Renal cortical epithelial cell (primary cell): ENCODE measurements around the gene PREX1. TPM values are rescaled to one million over a fixed set of nuclear protein-coding genes. Genes with fewer than 3 reads are reported as not detected.

Source experiments
- DNase-seq: peaks from one replicate; pipeline ENCODE4 v3.0.0-alpha.2; 2011; ENCODE audit warnings: low read depth
- total RNA-seq: library from RNA; depleted of rRNA; stranded (reverse); fragments of >200 nt; gene quantifications from 2 replicates; pipeline ENCODE4 v1.2.3, GENCODE V29; 2014

PREX1 gene
- total RNA-seq, 1 donor from 2014 or later: 1.5 TPM

GRCh38 chr20:48703511-48704219, 124.1 kb downstream of the PREX1 start:
- DNase-seq: no peak

- DNase-seq: no peak
Observed at GRCh38 chr20:48703107-48703506, 124.7 kb downstream of the PREX1 start.

- DNase-seq: no peak
Observed at GRCh38 chr20:48702455-48702913, 125.3 kb downstream of the PREX1 start.

GRCh38 chr20:48701702-48702101, 126.1 kb downstream of the PREX1 start:
- DNase-seq: no peak

- no peak for DNase-seq
Observed at GRCh38 chr20:48698507-48699267, 129.1 kb downstream of the PREX1 start.

GRCh38 chr20:48697845-48698491, 129.8 kb downstream of the PREX1 start:
- peak; percentile 79 for DNase-seq

GRCh38 chr20:48696671-48697070, 131.1 kb downstream of the PREX1 start:
- no peak for DNase-seq

DNA sequence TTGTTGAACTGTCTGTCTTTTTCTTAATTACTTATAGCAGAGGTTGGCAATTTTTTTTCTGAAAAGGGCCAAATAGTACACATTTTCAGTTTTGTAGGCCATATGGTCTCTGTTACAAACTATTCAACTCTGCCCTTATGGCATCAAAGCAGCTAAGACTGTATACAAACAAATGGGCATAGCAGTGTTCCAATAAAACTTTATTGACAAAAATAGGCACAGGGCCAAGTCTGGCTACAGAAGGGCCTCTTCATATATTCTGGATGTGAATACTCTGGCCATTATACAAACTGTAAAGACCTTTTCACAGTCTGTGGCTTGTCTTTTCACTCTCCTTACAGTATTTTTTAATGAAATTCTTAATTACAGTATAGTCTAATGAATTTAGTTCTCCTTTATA, 132.1 kb downstream of the PREX1 start:
- DNase-seq: no peak

DNA sequence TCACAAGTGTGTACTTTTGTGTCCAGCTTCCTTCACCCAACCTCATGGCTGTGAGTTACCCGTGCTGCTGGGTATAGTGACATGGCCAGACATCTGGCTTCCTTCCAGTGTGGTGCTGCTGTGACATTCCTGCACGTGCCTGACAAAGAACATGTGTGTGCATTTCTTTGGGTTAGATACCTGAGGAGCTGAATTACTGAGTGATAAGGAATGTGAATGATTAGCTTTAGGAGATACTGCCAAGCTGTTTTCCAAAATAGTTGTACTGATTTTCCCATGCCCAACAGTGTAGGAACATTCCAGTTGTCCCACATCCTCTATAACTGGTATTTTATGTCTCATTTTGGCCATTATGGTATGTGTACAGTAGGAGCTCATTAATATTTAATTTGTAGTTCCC, 132.5 kb downstream of the PREX1 start:
- DNase-seq: peak; percentile 9

DNA sequence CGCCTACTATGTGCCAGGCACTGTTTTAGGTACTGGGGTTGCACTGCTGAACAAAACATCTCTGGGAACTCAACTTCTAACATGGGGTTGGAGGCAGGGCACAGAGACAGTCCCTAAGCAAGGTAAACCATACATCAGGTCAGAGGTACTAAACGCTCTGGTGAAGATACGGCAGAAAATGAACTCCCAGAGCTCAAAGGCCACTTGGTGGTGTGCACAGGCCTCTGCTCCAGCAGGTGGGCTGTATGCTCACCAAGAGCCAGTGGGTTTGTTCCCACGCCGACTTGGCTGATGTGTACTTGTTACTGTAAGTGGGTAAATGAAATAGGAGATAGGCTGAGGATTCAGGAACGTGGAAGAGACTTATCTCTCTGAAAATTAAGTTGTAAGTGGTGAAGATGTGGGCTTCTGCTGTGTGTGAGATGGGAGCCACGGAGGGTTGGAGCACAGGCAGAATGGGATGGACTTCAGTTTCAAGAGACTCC, 133.4 kb downstream of the PREX1 start:
- no peak for DNase-seq

DNA sequence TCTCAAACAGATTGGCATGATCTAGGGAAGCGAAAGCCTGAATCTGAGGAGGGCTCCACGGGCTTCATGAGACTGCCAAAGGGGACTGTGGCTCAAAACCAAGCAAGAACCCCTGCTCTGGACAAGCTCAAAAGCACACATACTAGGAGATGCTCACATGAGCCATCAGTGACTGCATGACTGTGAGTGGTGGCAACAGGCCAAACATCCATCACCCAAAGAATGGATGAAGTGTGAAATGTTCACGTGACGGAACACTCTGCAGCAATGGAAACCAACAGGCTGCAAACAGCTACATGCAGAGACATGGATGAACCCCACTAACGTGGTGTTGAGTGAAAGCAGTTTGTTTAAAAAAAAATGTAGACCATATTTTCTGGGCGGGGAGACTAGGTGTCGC, 136.3 kb downstream of the PREX1 start:
- DNase-seq: no peak

GRCh38 chr20:48690888-48691287, 136.9 kb downstream of the PREX1 start:
- no peak for DNase-seq

- DNase-seq: no peak
Observed at GRCh38 chr20:48689874-48690571, 137.8 kb downstream of the PREX1 start.

- DNase-seq: no peak
Observed at GRCh38 chr20:48689388-48689787, 138.4 kb downstream of the PREX1 start.

DNA sequence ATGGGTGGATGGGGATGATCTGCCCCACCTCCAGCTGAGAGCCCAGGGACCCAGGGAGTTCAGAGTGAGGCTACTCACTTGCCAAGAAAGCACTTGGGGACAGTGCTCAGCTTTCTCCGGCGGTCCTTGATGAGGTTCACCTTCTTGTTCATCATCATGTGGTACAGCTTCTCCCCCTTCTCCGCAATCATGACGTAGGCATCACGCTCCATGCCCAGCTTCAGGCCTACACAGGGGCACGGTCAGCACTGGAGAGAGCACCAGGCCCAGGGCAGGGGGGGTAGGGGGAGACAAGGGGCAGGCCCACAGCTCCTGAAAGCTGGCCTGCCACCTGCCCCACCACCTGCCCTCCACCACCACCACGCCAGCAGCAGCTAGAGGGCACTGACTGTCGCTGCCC, 139.2 kb downstream of the PREX1 start:
- DNase-seq: no peak

GRCh38 chr20:48687117-48687800, 140.5 kb downstream of the PREX1 start:
- DNase-seq: no peak

GRCh38 chr20:48686238-48687116, 141.3 kb downstream of the PREX1 start:
- DNase-seq: no peak

DNA sequence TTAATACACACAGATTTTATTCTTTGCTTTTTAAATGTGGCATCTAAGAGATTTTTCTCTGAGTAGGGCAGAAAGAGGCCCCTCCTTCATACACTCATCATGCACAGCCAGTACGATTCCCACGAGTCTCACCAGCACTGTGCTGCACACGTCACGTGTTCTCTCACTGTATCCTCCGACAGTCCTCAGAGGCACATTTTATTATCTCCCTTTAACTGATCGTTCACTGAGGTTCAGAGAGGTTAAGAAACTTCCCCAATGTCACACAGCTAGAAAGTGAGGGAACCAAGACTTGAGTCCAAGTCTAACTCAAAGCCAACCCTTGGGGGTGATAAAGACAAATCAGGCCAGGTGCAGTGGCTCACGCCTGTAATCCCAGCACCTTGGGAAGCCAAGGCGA, 142.5 kb downstream of the PREX1 start:
- no peak for DNase-seq

GRCh38 chr20:48684501-48685041, 143.2 kb downstream of the PREX1 start:
- DNase-seq: peak; percentile 25
